HCT116 (cell line): Measurements from ENCODE around the gene NUDT16L1.

Experiments used
- EZH2phosphoT487 ChIP-seq: fragments of 200-600 bp; IDR thresholded peaks from 2 replicates; pipeline ENCODE4 v1.6.1; 2018; ENCODE audit warnings: antibody characterized with exemption, borderline replicate concordance
- POLR2A ChIP-seq: IDR thresholded peaks from 2 replicates; pipeline ENCODE4 v1.7.0; 2011; ENCODE audit warnings: borderline replicate concordance; ENCODE audit not compliant: insufficient read depth, insufficient read length; ENCODE audit errors: extremely low read depth
- POLR2AphosphoS5 ChIP-seq: IDR thresholded peaks from 2 replicates; pipeline ENCODE4 v1.6.1; 2011; ENCODE audit warnings: mild to moderate bottlenecking, low read depth, low read length, moderate library complexity
- SRF ChIP-seq: IDR thresholded peaks from 2 replicates; pipeline ENCODE4 v1.6.1; 2012; ENCODE audit warnings: low read depth
- TCF7L2 ChIP-seq: IDR thresholded peaks from 2 replicates; pipeline ENCODE4 v1.7.0; 2011; ENCODE audit warnings: borderline replicate concordance, inconsistent platforms; ENCODE audit not compliant: insufficient read depth, insufficient read length; ENCODE audit errors: extremely low read depth
- TF ChIP-seq, protein P1 (sequence below), 3 experiments: fragments of 200-600 bp in 1 of 3; sonication (generic) in 1 of 3; IDR thresholded peaks in 2 of 3; conservative IDR thresholded peaks in 1 of 3; 2 replicates each; pipeline ENCODE4 v1.5.1; 2012 to 2017; ENCODE audit warnings: low read depth in 2 of 3, low read length in 2 of 3, antibody characterized with exemption in 1 of 3, borderline replicate concordance in 1 of 3, control low read depth in 1 of 3, mild to moderate bottlenecking in 1 of 3, mixed read lengths in 1 of 3, mixed run types in 1 of 3, moderate library complexity in 1 of 3; ENCODE audit not compliant: insufficient read depth in 1 of 3
- TF ChIP-seq, protein P2 (sequence below): IDR thresholded peaks from 2 replicates; pipeline ENCODE4 v1.6.1; 2012

DNA sequence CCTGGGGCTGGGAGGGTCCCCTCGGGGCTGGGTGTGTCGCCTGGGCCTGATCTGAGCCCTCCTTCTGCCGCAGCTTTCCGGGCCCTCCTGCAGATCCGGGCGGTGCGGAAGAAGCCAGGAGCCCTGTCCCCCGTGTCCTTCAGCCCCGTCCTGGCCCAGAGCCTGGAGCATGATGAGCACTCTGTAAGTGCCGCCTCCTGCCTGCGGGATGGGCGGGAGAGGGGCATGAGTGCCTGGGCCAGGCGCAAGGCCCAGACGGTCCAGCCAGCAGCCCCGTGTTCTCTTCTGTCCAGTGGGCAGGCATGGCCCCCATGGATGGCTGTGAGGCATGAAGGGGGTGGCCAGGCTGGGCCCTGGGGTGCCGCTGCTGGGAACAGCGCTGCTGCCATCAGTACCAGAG is 16.0 kb upstream of the NUDT16L1 start:
- TF ChIP-seq POLR2A = no peak
- no peak for TF ChIP-seq POLR2AphosphoS5
- no peak for TF ChIP-seq TCF7L2
- TF ChIP-seq, protein P1, sequence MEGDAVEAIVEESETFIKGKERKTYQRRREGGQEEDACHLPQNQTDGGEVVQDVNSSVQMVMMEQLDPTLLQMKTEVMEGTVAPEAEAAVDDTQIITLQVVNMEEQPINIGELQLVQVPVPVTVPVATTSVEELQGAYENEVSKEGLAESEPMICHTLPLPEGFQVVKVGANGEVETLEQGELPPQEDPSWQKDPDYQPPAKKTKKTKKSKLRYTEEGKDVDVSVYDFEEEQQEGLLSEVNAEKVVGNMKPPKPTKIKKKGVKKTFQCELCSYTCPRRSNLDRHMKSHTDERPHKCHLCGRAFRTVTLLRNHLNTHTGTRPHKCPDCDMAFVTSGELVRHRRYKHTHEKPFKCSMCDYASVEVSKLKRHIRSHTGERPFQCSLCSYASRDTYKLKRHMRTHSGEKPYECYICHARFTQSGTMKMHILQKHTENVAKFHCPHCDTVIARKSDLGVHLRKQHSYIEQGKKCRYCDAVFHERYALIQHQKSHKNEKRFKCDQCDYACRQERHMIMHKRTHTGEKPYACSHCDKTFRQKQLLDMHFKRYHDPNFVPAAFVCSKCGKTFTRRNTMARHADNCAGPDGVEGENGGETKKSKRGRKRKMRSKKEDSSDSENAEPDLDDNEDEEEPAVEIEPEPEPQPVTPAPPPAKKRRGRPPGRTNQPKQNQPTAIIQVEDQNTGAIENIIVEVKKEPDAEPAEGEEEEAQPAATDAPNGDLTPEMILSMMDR (IDR thresholded peaks at IDR 0.05 in 2 of 3, conservative IDR thresholded peaks at IDR 0.05 in 1 of 3; ENCODE audit: borderline replicate concordance in 1 of 3, insufficient read depth in 1 of 3, low read depth in 2 of 3, low read length in 2 of 3) = no peak
- no peak for TF ChIP-seq EZH2phosphoT487
- TF ChIP-seq, protein P2, sequence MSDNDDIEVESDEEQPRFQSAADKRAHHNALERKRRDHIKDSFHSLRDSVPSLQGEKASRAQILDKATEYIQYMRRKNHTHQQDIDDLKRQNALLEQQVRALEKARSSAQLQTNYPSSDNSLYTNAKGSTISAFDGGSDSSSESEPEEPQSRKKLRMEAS = no peak
- TF ChIP-seq SRF = no peak
